GM12878 (cell line): ENCODE results near the gene SHOC2. TPM values are rescaled to one million over a fixed set of nuclear protein-coding genes. Genes with fewer than 3 reads are reported as not detected.

Source experiments
- ATAC-seq: fragments of 200-7000 bp; cut with Tn5 transposase; 3 replicates; pipeline ENCODE4 v1.9.1; 2020; ENCODE audit warnings: mild to moderate bottlenecking, moderate library complexity
- BruUV-seq: library from RNA; stranded (reverse); fragments of 400-500 nt; replicated peaks from 2 replicates; lab custom pipeline; 2021; lab: Mats Ljungman, UMichigan
- CTCF ChIA-PET: fragments of 300-600 bp; sonication (Branson Sonifier 250); formaldehyde crosslinking; extraction: SDS; loops from one replicate; lab custom pipeline; 2021; ENCODE audit warnings: inconsistent platforms; lab: Yijun Ruan, JAX
- POLR2A ChIA-PET: fragments of 350-600 bp; formaldehyde crosslinking; extraction: SDS; loops from one replicate; lab custom pipeline; 2021; ENCODE audit warnings: inconsistent platforms; lab: Charles Lee
- RAD21 ChIA-PET: fragments of 300-600 bp; sonication (Branson Sonifier 250); formaldehyde crosslinking; loops from one replicate; lab custom pipeline; 2023; ENCODE audit warnings: antibody characterized with exemption; ENCODE audit not compliant: unreplicated experiment; lab: Charles Lee
- SMC1A ChIA-PET: fragments of 300-600 bp; sonication (Branson Sonifier 250); formaldehyde crosslinking; loops from one replicate; lab custom pipeline; 2023; ENCODE audit not compliant: unreplicated experiment, uncharacterized antibody; lab: Charles Lee
- DNase-seq: peaks from one replicate; pipeline ENCODE4 v3.0.0-alpha.2; 2011; ENCODE audit warnings: low read depth, low spot score
- FAIRE-seq: peaks from 3 replicates; lab custom pipeline; 2011; peaks lifted over from hg19 to GRCh38; lab: Jason Lieb, UNC
- H2AFZ ChIP-seq: 2 replicates; pipeline ENCODE4 v1.6.0; 2011; ENCODE audit warnings: low read depth, low read length, control low read depth; ENCODE audit not compliant: control insufficient read depth
- H3K27ac ChIP-seq: 2 replicates; pipeline ENCODE4 v1.5.1; 2011; ENCODE audit warnings: control low read depth; ENCODE audit not compliant: control insufficient read depth, insufficient read depth
- H3K27me3 ChIP-seq, 2 experiments: replicated peaks in 1 of 2; 2 replicates each; pipeline versions ENCODE4 v1.6.0 to v1.6.1; 2011; ENCODE audit warnings: low read length in 1 of 2; ENCODE audit not compliant: control insufficient read depth in 2 of 2, insufficient read depth in 2 of 2
- H3K36me3 ChIP-seq, 2 experiments: 2 replicates each; pipeline ENCODE4 v1.5.1; 2011; ENCODE audit warnings: low read length in 1 of 2; ENCODE audit not compliant: control insufficient read depth in 2 of 2, insufficient read depth in 2 of 2
- H3K4me1 ChIP-seq: 2 replicates; pipeline ENCODE4 v1.6.1; 2011; ENCODE audit warnings: mild to moderate bottlenecking, low read length, moderate library complexity, mixed read lengths; ENCODE audit not compliant: control insufficient read depth, insufficient read depth
- H3K4me2 ChIP-seq: 2 replicates; pipeline ENCODE4 v1.6.0; 2011; ENCODE audit warnings: control low read depth; ENCODE audit not compliant: control insufficient read depth, insufficient read depth
- H3K4me3 ChIP-seq: fragments of 200-600 bp; sonication (generic); 2 replicates; pipeline ENCODE4 v1.5.1; 2016
- H3K79me2 ChIP-seq: 2 replicates; pipeline ENCODE4 v1.6.0; 2011; ENCODE audit warnings: low read length; ENCODE audit not compliant: control insufficient read depth, insufficient read depth
- H3K9ac ChIP-seq: 2 replicates; pipeline ENCODE4 v1.8.0; 2011; ENCODE audit warnings: low read length, control low read depth, mixed read lengths; ENCODE audit not compliant: control insufficient read depth, insufficient read depth
- H3K9me3 ChIP-seq: replicated peaks from 3 replicates; pipeline ENCODE4 v1.5.1; 2011; ENCODE audit warnings: mild to moderate bottlenecking, low read length; ENCODE audit not compliant: control insufficient read depth, insufficient read depth
- H4K20me1 ChIP-seq: 2 replicates; pipeline ENCODE4 v1.6.0; 2011; ENCODE audit not compliant: control insufficient read depth, insufficient read depth
- CBX3 ChIP-seq: fragments of 200-600 bp; sonication (generic); IDR thresholded peaks from 2 replicates; pipeline ENCODE4 v1.6.1; 2016; ENCODE audit warnings: low read depth, borderline replicate concordance
- MEF2A ChIP-seq: IDR thresholded peaks from 2 replicates; pipeline ENCODE4 v1.6.1; 2011; ENCODE audit warnings: low read depth, mild to moderate bottlenecking, low read length, moderate library complexity; ENCODE audit not compliant: insufficient read depth
- RUNX3 ChIP-seq: IDR thresholded peaks from 2 replicates; pipeline ENCODE4 v1.6.1; 2012; ENCODE audit warnings: low read length, inconsistent platforms
- SP1 ChIP-seq: IDR thresholded peaks from one replicate; pipeline ENCODE4 v1.6.1; 2011; ENCODE audit warnings: low read depth, low read length
- ZBED1 ChIP-seq: IDR thresholded peaks from 2 replicates; pipeline ENCODE4 v1.6.1; 2016; ENCODE audit warnings: borderline replicate concordance
- WGBS: methylation state at CpG from one replicate; pipeline ENCODE4 v1.1.6; 2016; ENCODE audit warnings: low lambda C conversion rate; ENCODE audit not compliant: insufficient replicate concordance, insufficient coverage; ENCODE audit errors: missing lambda C conversion rate; 5-methylcytosine and 5-hydroxymethylcytosine counted together
- in situ Hi-C: fragments of 300-500 bp; cut with MboI; formaldehyde crosslinking; loops from 9 replicates; pipeline ENCODE4 v1.14.3; 2018; ENCODE audit warnings: mixed read lengths
- intact Hi-C: fragments of 100-400 bp; cut with micrococcal nuclease; formaldehyde crosslinking; loops from one replicate; pipeline ENCODE4 v1.14.2; 2022; ENCODE audit not compliant: unreplicated experiment
- polyA plus RNA-seq, 11 experiments: library from polyadenylated mRNA; depleted of rRNA in 4 of 11; unstranded in 6 of 11; stranded (reverse) in 5 of 11; fragments of >200 nt; fragmentation: Nextera tagmentation in 4 of 11; fragmentation: Illumina TruSeq in 1 of 11; extraction: Ambion mirVana in 4 of 11; extraction: Trizol in 1 of 11; gene quantifications; 1 replicate in 1 of 11; 2 replicates in 10 of 11; pipeline versions ENCODE4 v1.2.1 to v1.2.3, GENCODE V29; 2011 to 2016; ENCODE audit warnings: inconsistent platforms in 2 of 11, missing spikeins in 2 of 11, low read depth in 1 of 11
- total RNA-seq, 4 experiments: library from RNA; depleted of rRNA in 3 of 4; stranded (reverse); fragments of >200 nt in 3 of 4; fragmentation: Illumina TruSeq in 1 of 4; extraction: Trizol in 1 of 4; gene quantifications; 2 replicates each; pipeline versions ENCODE4 v1.2.1 to v1.2.3, GENCODE V29; 2013 to 2021

Gene SHOC2
- total and polyA plus RNA-seq, 10 of the 15 experiments (the other 5 are each of a cell fraction or from before 2014, with no cell fraction given): 24.8 to 65.3 (median 42.6) TPM

DNA sequence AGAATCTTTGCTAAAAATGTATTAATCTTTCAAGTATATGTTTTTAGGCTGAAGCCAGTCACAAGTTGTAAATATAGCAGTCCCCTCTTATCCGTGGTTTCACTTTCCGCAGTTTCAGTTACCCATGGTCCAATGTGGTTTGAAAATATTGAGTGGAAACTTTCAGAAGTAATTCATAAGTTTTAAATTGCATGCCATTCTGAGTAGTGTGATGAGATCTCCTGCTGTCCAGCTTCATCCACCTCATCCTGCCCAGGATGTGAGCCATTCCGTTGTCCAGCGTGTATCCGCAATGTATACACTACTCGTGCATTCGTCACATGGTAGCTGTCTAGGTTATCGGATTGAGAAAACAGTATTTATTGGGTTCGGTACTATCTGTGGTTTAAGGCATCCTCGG lies 35.5 kb upstream of the SHOC2 start:
- Histone ChIP-seq H3K36me3 (peaks cover 2 to 36% of the 10 kb centered on the region in 2 experiments; a peak in 3 of 4 replicates), H3K27ac (no peak overlapping the region), H2AFZ (no peak overlapping the region), H4K20me1 (no peaks in the 10 kb centered on the region), H3K79me2 (peaks cover 33% of the 10 kb centered on the region), H3K9ac (no peak overlapping the region), H3K9me3 (no peaks in the 10 kb centered on the region), H3K4me3 (no peak overlapping the region; the same call in 1 of the 2 replicates), H3K4me2 (peak overlapping the region; percentile 73), H3K27me3 (no peaks in the 10 kb centered on the region), H3K4me1 (peaks cover 6% of the 10 kb centered on the region)
- in situ Hi-C loops: no loop called here
- TF ChIP-seq RUNX3 (0 out of 2 replicates have a peak, but pooled peaks have one; percentile 27), MEF2A (0 out of 2 replicates have a peak, but pooled peaks have one; percentile 15), SP1 (no peak), ZBED1 (no peak), CBX3 (no peak)
- intact Hi-C loops: no loop called here
- ChIA-PET SMC1A (interaction anchor here (0.9 to 11.1 kb wide), 7 partner anchors 8 to 273 kb away, joined by 3 to 102 read pairs (median 11); no protein-coding TSS in a partner anchor), POLR2A (interaction anchor here (0.6 to 0.9 kb wide), 2 partner anchors 11 to 14 kb away, joined by 3 read pairs; no protein-coding TSS in a partner anchor), RAD21 (interaction anchor here (1.1 to 4.4 kb wide), 6 partner anchors 9 to 81 kb away, joined by 3 to 37 read pairs (median 12); partner anchors contain the start of genes BBIP1 and SHOC2), CTCF (interaction anchor here (0.6 to 3.4 kb wide), 5 partner anchors 8 to 80 kb away, joined by 3 to 35 read pairs (median 6); no protein-coding TSS in a partner anchor)
- TSS peak; percentile 17 for BruUV-seq
- no peak for FAIRE-seq
- WGBS: 85% methylated on average over 10 of the region's 10 CpGs
- ATAC-seq: peak; percentile 5; the same call in 2 of the 3 replicates
- DNase-seq: no peak
